ENCODE results near the gene SLA2. TPM values are rescaled to one million over a fixed set of nuclear protein-coding genes. Genes with fewer than 3 reads are reported as not detected.

The SLA2 gene
- total RNA-seq, 1 experiment from 2014 or later: not detected

DNA sequence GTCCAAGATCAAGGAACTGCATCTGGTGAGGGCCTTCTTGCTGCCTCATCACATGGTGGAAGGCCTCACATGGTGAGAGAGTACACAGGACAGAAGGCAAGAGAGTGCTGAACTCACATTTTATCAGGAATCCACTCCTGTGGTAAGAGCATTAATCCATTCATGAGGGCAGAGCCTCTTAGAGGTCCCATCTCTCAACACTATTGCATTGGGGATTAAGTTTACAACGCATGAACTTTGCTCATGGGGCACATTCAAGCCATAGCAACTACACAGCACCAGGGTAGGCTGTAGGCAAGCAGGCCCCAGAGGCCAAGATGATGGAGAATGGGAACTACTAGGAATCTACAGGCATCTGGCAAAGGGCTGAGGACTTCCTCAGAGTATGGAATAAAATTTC lies 82.6 kb downstream of the SLA2 start:
- H3K4me3 ChIP-seq (ENCODE audit: low read depth, low read length, poor library complexity, severe bottlenecking): no peak overlapping the region
- no peaks in the 10 kb centered on the region for H3K4me1 ChIP-seq (ENCODE audit: insufficient read depth, low read length, poor library complexity, severe bottlenecking)
- CTCF ChIA-PET: no interaction called here
- DNase-seq (ENCODE audit: low spot score): no peak
- H3K36me3 ChIP-seq (ENCODE audit: insufficient read depth, low read length, poor library complexity, severe bottlenecking): no peaks in the 10 kb centered on the region
- H3K27me3 ChIP-seq (replicated peaks; ENCODE audit: insufficient read depth, low read depth, low read length, poor library complexity): no peaks in the 10 kb centered on the region
- TF ChIP-seq, protein P1, sequence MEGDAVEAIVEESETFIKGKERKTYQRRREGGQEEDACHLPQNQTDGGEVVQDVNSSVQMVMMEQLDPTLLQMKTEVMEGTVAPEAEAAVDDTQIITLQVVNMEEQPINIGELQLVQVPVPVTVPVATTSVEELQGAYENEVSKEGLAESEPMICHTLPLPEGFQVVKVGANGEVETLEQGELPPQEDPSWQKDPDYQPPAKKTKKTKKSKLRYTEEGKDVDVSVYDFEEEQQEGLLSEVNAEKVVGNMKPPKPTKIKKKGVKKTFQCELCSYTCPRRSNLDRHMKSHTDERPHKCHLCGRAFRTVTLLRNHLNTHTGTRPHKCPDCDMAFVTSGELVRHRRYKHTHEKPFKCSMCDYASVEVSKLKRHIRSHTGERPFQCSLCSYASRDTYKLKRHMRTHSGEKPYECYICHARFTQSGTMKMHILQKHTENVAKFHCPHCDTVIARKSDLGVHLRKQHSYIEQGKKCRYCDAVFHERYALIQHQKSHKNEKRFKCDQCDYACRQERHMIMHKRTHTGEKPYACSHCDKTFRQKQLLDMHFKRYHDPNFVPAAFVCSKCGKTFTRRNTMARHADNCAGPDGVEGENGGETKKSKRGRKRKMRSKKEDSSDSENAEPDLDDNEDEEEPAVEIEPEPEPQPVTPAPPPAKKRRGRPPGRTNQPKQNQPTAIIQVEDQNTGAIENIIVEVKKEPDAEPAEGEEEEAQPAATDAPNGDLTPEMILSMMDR (conservative IDR thresholded peaks at IDR 0.05; ENCODE audit: low read depth, low read length): no peak
- no peak for TF ChIP-seq EZH2 (IDR thresholded peaks at IDR 0.05; ENCODE audit: borderline replicate concordance, low read depth, low read length, poor library complexity, severe bottlenecking)
- no TSS peak for BruUV-seq (replicated peaks)
- POLR2A ChIA-PET (ENCODE audit: low non-redundant PET): no interaction called here
- peaks cover 7% of the 10 kb centered on the region for H3K9me3 ChIP-seq (ENCODE audit: low read depth, low read length, poor library complexity, severe bottlenecking)
- no peak overlapping the region for H3K27ac ChIP-seq (ENCODE audit: low read depth, low read length, poor library complexity, severe bottlenecking)
- intact Hi-C loops (cut with micrococcal nuclease; ENCODE audit: unreplicated experiment): no loop called here

DNA sequence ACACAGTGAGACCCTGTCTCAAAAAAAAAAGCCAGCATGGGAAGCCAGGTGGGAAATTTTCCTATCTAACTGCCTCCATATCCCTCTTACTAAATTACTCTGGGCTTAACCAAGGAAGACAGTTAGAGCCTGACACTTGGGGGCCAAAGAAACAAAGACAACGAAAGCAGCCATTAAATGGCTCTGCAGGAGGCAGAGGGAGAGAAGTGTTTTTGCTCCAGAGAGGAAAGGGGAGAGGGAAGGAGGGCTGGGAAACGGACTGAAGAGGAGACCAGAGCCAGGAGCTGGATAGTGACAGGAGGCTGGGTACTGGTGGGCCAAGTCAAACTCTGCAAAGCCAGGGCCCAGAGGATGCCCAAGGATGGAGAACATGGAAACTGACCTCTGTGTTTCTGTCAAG lies 83.3 kb downstream of the SLA2 start:
- no peak overlapping the region for H3K4me3 ChIP-seq (ENCODE audit: low read depth, low read length, poor library complexity, severe bottlenecking)
- H3K4me1 ChIP-seq (ENCODE audit: insufficient read depth, low read length, poor library complexity, severe bottlenecking): no peaks in the 10 kb centered on the region
- intact Hi-C loops (cut with micrococcal nuclease; ENCODE audit: unreplicated experiment): no loop called here
- no peak overlapping the region for H3K27ac ChIP-seq (ENCODE audit: low read depth, low read length, poor library complexity, severe bottlenecking)
- POLR2A ChIA-PET (ENCODE audit: low non-redundant PET): no interaction called here
- DNase-seq (ENCODE audit: low spot score): no peak
- TF ChIP-seq EZH2 (IDR thresholded peaks at IDR 0.05; ENCODE audit: borderline replicate concordance, low read depth, low read length, poor library complexity, severe bottlenecking): no peak
- TF ChIP-seq, protein P1 (conservative IDR thresholded peaks at IDR 0.05; ENCODE audit: low read depth, low read length): no peak
- H3K36me3 ChIP-seq (ENCODE audit: insufficient read depth, low read length, poor library complexity, severe bottlenecking): no peaks in the 10 kb centered on the region
- H3K9me3 ChIP-seq (ENCODE audit: low read depth, low read length, poor library complexity, severe bottlenecking): peaks cover 7% of the 10 kb centered on the region
- CTCF ChIA-PET: interaction anchor here (0.7 kb wide), 1 partner anchor 25 kb away, joined by 3 read pairs; no protein-coding TSS in a partner anchor
- no peaks in the 10 kb centered on the region for H3K27me3 ChIP-seq (replicated peaks; ENCODE audit: insufficient read depth, low read depth, low read length, poor library complexity)
- no TSS peak for BruUV-seq (replicated peaks)

Other genes starting within 250 kb of the SLA2 start
- 0.11 TPM in 1 of 2 replicates, not detected in the other for gene MYL9, start 104.7 kb downstream of the SLA2 start, total RNA-seq (2021)
- gene TGIF2, start 72.6 kb downstream of the SLA2 start, total RNA-seq (2021): 54.9 and 59.0 TPM in 2 replicates
- 124 and 150 TPM in 2 replicates for gene RAB5IF, start 40.4 kb downstream of the SLA2 start, total RNA-seq (2021)
- gene NDRG3, start 99.9 kb upstream of the SLA2 start, total RNA-seq (2021): 17.6 and 23.2 TPM in 2 replicates
- 40.8 and 42.4 TPM in 2 replicates for gene DSN1, start 127.6 kb upstream of the SLA2 start, total RNA-seq (2021)
- gene TLDC2, start 229.9 kb upstream of the SLA2 start, total RNA-seq (2021): not detected in 2 replicates

Data from A673 (cell line).